PC-9 (cell line): Measurements from ENCODE around the gene SLCO2B1. TPM values are rescaled to one million over a fixed set of nuclear protein-coding genes. Genes with fewer than 3 reads are reported as not detected.

Experiments
- BruUV-seq: library from RNA; stranded (reverse); fragments of 400-500 nt; replicated peaks from 2 replicates; lab custom pipeline; 2021; lab: Mats Ljungman, UMichigan
- CTCF ChIA-PET: fragments of 300-600 bp; sonication (Branson Sonifier 250); formaldehyde crosslinking; loops from one replicate; lab custom pipeline; 2022; ENCODE audit warnings: antibody characterized with exemption; lab: Charles Lee
- POLR2A ChIA-PET: fragments of 300-600 bp; sonication (Branson Sonifier 250); formaldehyde crosslinking; loops from one replicate; lab custom pipeline; 2022; ENCODE audit warnings: antibody characterized with exemption; ENCODE audit not compliant: unreplicated experiment; lab: Charles Lee
- DNase-seq, 2 experiments: peaks; one replicate each; pipeline versions ENCODE4 v3.0.0 to v3.0.0-alpha.2; 2015 to 2022; ENCODE audit warnings: mixed read lengths in 1 of 2
- H2AFZ ChIP-seq: fragments of 200-600 bp; sonication (generic); 2 replicates; pipeline ENCODE4 v1.8.1; 2017; ENCODE audit warnings: antibody characterized with exemption
- H3F3A ChIP-seq: fragments of 200-600 bp; sonication (generic); 2 replicates; pipeline ENCODE4 v1.8.1; 2017; ENCODE audit warnings: antibody characterized with exemption, mild to moderate bottlenecking, low read depth; ENCODE audit not compliant: insufficient read depth
- H3K27ac ChIP-seq: fragments of 200-600 bp; sonication (generic); 2 replicates; pipeline ENCODE4 v1.6.1; 2016; ENCODE audit warnings: mixed run types
- H3K27me3 ChIP-seq: fragments of 200-600 bp; sonication (generic); 2 replicates; pipeline ENCODE4 v1.6.1; 2016; ENCODE audit warnings: low read depth, mixed run types; ENCODE audit not compliant: insufficient read depth
- H3K36me3 ChIP-seq: fragments of 200-600 bp; sonication (generic); 2 replicates; pipeline ENCODE4 v1.6.1; 2016; ENCODE audit warnings: low read depth, mixed run types
- H3K4me1 ChIP-seq: fragments of 200-600 bp; sonication (generic); replicated peaks from 2 replicates; pipeline ENCODE4 v1.6.1; 2016; ENCODE audit warnings: mixed run types; ENCODE audit not compliant: insufficient read depth
- H3K4me2 ChIP-seq: fragments of 200-600 bp; sonication (generic); 2 replicates; pipeline ENCODE4 v1.6.1; 2017; ENCODE audit warnings: mixed run types
- H3K4me3 ChIP-seq: fragments of 200-600 bp; sonication (generic); 2 replicates; pipeline ENCODE4 v1.6.1; 2016; ENCODE audit warnings: mixed run types
- H3K79me2 ChIP-seq: fragments of 200-600 bp; sonication (generic); 2 replicates; pipeline ENCODE4 v1.6.1; 2017; ENCODE audit warnings: low read depth, mixed run types
- H3K9me2 ChIP-seq: fragments of 200-600 bp; sonication (generic); 2 replicates; pipeline ENCODE4 v1.8.1; 2017; ENCODE audit warnings: mild to moderate bottlenecking; ENCODE audit not compliant: insufficient read depth
- H3K9me3 ChIP-seq: fragments of 200-600 bp; sonication (generic); 2 replicates; pipeline ENCODE4 v1.8.1; 2016; ENCODE audit warnings: low read depth; ENCODE audit not compliant: insufficient read depth
- H4K20me1 ChIP-seq: fragments of 200-600 bp; sonication (generic); 2 replicates; pipeline ENCODE4 v1.8.1; 2017; ENCODE audit not compliant: insufficient read depth
- CTCF ChIP-seq: fragments of 200-600 bp; sonication (generic); conservative IDR thresholded peaks from 2 replicates; pipeline ENCODE4 v1.6.1; 2017; ENCODE audit warnings: mixed run types, antibody characterized with exemption, mild to moderate bottlenecking, moderate library complexity
- EZH2 ChIP-seq: fragments of 200-600 bp; sonication (generic); IDR thresholded peaks from 2 replicates; pipeline ENCODE4 v1.8.0; 2017; ENCODE audit warnings: antibody characterized with exemption, low read depth
- intact Hi-C: fragments of 100-400 bp; cut with micrococcal nuclease; formaldehyde crosslinking; loops from one replicate; pipeline ENCODE4 v1.10.0; 2022; ENCODE audit not compliant: unreplicated experiment
- total RNA-seq: library from RNA; stranded (reverse); gene quantifications from 2 replicates; pipeline ENCODE4 v1.2.3, GENCODE V29; 2021

SLCO2B1 gene
- total RNA-seq, 1 experiment from 2014 or later: 1.3 TPM

- no peaks in the 10 kb centered on the region for H3K9me3 ChIP-seq
- H3K79me2 ChIP-seq: no peaks in the 10 kb centered on the region
- no peak overlapping the region for H2AFZ ChIP-seq
- TF ChIP-seq CTCF (no peak), EZH2 (no peak)
- H4K20me1 ChIP-seq: no peaks in the 10 kb centered on the region
- no peaks in the 10 kb centered on the region for H3F3A ChIP-seq
- intact Hi-C loops: no loop called here
- POLR2A ChIA-PET: no interaction called here
- peaks cover 85% of the 10 kb centered on the region for H3K27me3 ChIP-seq
- no peaks in the 10 kb centered on the region for H3K4me1 ChIP-seq
- no peak overlapping the region for H3K4me2 ChIP-seq
- DNase-seq: no peak
- H3K4me3 ChIP-seq: no peak overlapping the region
- no TSS peak for BruUV-seq
- no peaks in the 10 kb centered on the region for H3K9me2 ChIP-seq
- no peak overlapping the region for H3K27ac ChIP-seq
- CTCF ChIA-PET: interaction anchor here (0.5 kb wide), 1 partner anchor 709 kb away, joined by 3 read pairs; no protein-coding TSS in a partner anchor
- no peaks in the 10 kb centered on the region for H3K36me3 ChIP-seq
Measured at GRCh38 chr11:75188671-75189070, 37.8 kb downstream of the SLCO2B1 start.

- ChIA-PET CTCF (interaction anchor here (0.5 to 0.7 kb wide), 3 partner anchors 200 to 779 kb away, joined by 3 to 16 read pairs (median 9); no protein-coding TSS in a partner anchor), POLR2A (interaction anchor here (0.6 kb wide), 1 partner anchor 46 kb away, joined by 18 read pairs; no protein-coding TSS in a partner anchor)
- no peaks in the 10 kb centered on the region for H3K36me3 ChIP-seq
- TF ChIP-seq EZH2: no peak
- TF ChIP-seq CTCF: no peak
- H4K20me1 ChIP-seq: no peaks in the 10 kb centered on the region
- no peaks in the 10 kb centered on the region for H3K79me2 ChIP-seq
- no peaks in the 10 kb centered on the region for H3K9me3 ChIP-seq
- no peak for DNase-seq
- H3F3A ChIP-seq: no peaks in the 10 kb centered on the region
- no peak overlapping the region for H3K4me2 ChIP-seq
- no peaks in the 10 kb centered on the region for H3K4me1 ChIP-seq
- no peaks in the 10 kb centered on the region for H3K9me2 ChIP-seq
- no peak overlapping the region for H2AFZ ChIP-seq
- H3K4me3 ChIP-seq: no peak overlapping the region
- no peak overlapping the region for H3K27ac ChIP-seq
- H3K27me3 ChIP-seq: peaks cover 85% of the 10 kb centered on the region
- intact Hi-C loops: no loop called here
- BruUV-seq: no TSS peak
Measured at GRCh38 chr11:75189108-75189507, 38.2 kb downstream of the SLCO2B1 start.

- Histone ChIP-seq H3K4me1 (no peaks in the 10 kb centered on the region), H3K79me2 (no peaks in the 10 kb centered on the region), H3F3A (no peaks in the 10 kb centered on the region), H3K36me3 (no peaks in the 10 kb centered on the region), H2AFZ (no peak overlapping the region), H3K27me3 (peaks cover 85% of the 10 kb centered on the region), H3K4me3 (no peak overlapping the region), H3K9me3 (no peaks in the 10 kb centered on the region), H4K20me1 (no peaks in the 10 kb centered on the region), H3K4me2 (no peak overlapping the region), H3K27ac (no peak overlapping the region), H3K9me2 (no peaks in the 10 kb centered on the region)
- CTCF ChIA-PET: interaction anchor here (0.7 kb wide), 2 partner anchors 201 to 778 kb away, joined by 9 to 16 read pairs; no protein-coding TSS in a partner anchor
- BruUV-seq: no TSS peak
- POLR2A ChIA-PET: interaction anchor here (0.6 kb wide), 2 partner anchors 47 to 1993 kb away, joined by 3 to 18 read pairs; no protein-coding TSS in a partner anchor
- intact Hi-C loops: no loop called here
- DNase-seq: no peak
- TF ChIP-seq CTCF: no peak
- TF ChIP-seq EZH2: no peak
Measured at GRCh38 chr11:75189911-75190310, 39.0 kb downstream of the SLCO2B1 start.
